ENCODE measurements around the gene ZMYND15. TPM values are rescaled to one million over a fixed set of nuclear protein-coding genes. Genes with fewer than 3 reads are reported as not detected.

ZMYND15 gene
- total and polyA plus RNA-seq, 2 of the 13 experiments (the other 11 are each of a cell fraction or from before 2014, with no cell fraction given): 0.24 to 2.7 TPM

DNA sequence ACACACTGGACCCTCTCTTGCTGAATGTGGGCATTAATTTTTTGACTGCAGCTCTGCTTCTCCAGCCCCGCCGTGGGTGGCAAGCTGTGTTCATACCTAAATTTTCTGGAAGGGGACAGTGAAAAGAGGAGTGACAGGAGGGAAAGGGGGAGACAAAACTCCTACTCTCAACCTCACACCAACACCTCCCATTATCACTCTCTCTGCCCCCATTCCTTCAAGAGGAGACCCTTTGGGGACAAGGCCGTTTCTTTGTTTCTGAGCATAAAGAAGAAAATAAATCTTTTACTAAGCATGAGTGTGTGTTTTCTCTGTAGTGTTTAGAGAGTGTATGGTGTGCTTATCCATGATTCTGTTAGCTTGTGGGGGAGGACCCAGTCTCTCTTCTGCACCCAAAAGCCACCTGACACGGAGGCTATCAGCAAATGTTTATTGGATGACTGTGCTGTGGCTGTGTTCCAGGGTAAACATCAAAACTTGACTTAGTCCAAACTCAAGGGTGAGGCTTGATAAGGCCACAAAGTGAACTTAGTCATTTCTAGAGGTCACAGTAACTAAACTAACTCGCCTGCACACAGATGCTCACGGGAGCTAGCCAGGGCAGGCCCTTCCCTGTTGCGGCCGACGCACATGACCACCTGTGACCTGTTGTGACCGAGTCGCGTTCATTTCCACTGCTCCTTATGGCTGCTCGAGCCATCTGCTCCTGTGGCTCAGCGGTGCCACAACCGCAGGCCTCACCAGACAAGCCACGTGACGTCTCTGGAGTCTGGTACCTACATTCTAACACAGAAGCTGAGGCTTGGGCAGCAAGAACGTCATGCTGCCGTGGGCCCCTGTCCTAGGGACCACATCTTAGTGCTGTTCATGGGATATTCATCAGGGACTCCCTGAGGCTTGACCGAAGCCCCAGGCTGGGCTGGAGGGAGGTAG lies 18.2 kb upstream of the ZMYND15 start (continued):
- 0 out of 2 replicates have a peak, but pooled peaks have one; percentile 10 for TF ChIP-seq ZNF543 (CRISPR knock-in tag; IDR thresholded peaks at IDR 0.05)
- no peak for TF ChIP-seq KAT7 (CRISPR knock-in tag; IDR thresholded peaks at IDR 0.05; ENCODE audit: borderline replicate concordance)
- TF ChIP-seq, protein P1, sequence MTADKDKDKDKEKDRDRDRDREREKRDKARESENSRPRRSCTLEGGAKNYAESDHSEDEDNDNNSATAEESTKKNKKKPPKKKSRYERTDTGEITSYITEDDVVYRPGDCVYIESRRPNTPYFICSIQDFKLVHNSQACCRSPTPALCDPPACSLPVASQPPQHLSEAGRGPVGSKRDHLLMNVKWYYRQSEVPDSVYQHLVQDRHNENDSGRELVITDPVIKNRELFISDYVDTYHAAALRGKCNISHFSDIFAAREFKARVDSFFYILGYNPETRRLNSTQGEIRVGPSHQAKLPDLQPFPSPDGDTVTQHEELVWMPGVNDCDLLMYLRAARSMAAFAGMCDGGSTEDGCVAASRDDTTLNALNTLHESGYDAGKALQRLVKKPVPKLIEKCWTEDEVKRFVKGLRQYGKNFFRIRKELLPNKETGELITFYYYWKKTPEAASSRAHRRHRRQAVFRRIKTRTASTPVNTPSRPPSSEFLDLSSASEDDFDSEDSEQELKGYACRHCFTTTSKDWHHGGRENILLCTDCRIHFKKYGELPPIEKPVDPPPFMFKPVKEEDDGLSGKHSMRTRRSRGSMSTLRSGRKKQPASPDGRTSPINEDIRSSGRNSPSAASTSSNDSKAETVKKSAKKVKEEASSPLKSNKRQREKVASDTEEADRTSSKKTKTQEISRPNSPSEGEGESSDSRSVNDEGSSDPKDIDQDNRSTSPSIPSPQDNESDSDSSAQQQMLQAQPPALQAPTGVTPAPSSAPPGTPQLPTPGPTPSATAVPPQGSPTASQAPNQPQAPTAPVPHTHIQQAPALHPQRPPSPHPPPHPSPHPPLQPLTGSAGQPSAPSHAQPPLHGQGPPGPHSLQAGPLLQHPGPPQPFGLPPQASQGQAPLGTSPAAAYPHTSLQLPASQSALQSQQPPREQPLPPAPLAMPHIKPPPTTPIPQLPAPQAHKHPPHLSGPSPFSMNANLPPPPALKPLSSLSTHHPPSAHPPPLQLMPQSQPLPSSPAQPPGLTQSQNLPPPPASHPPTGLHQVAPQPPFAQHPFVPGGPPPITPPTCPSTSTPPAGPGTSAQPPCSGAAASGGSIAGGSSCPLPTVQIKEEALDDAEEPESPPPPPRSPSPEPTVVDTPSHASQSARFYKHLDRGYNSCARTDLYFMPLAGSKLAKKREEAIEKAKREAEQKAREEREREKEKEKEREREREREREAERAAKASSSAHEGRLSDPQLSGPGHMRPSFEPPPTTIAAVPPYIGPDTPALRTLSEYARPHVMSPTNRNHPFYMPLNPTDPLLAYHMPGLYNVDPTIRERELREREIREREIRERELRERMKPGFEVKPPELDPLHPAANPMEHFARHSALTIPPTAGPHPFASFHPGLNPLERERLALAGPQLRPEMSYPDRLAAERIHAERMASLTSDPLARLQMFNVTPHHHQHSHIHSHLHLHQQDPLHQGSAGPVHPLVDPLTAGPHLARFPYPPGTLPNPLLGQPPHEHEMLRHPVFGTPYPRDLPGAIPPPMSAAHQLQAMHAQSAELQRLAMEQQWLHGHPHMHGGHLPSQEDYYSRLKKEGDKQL (CRISPR knock-in tag; IDR thresholded peaks at IDR 0.05; ENCODE audit: low read depth): peak; percentile 70; the same call in 1 of the 2 replicates
- TF ChIP-seq ZNF337 (CRISPR knock-in tag; IDR thresholded peaks at IDR 0.05; ENCODE audit: borderline replicate concordance, low read depth): no peak
- TF ChIP-seq ZNF629 (CRISPR knock-in tag; conservative IDR thresholded peaks at IDR 0.05): no peak
- no peak for TF ChIP-seq GZF1 (CRISPR knock-in tag; IDR thresholded peaks at IDR 0.05)
- TF ChIP-seq YEATS2 (CRISPR knock-in tag; IDR thresholded peaks at IDR 0.05; ENCODE audit: borderline replicate concordance): peak; percentile 33; the same call in 1 of the 2 replicates
- TF ChIP-seq HOXA3 (CRISPR knock-in tag; IDR thresholded peaks at IDR 0.05): peak; percentile 69
- 0 out of 2 replicates have a peak, but pooled peaks have one; percentile 74 for TF ChIP-seq SIX4 (CRISPR knock-in tag; IDR thresholded peaks at IDR 0.05)
- TF ChIP-seq, protein P2, sequence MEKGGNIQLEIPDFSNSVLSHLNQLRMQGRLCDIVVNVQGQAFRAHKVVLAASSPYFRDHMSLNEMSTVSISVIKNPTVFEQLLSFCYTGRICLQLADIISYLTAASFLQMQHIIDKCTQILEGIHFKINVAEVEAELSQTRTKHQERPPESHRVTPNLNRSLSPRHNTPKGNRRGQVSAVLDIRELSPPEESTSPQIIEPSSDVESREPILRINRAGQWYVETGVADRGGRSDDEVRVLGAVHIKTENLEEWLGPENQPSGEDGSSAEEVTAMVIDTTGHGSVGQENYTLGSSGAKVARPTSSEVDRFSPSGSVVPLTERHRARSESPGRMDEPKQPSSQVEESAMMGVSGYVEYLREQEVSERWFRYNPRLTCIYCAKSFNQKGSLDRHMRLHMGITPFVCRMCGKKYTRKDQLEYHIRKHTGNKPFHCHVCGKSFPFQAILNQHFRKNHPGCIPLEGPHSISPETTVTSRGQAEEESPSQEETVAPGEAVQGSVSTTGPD (CRISPR knock-in tag; IDR thresholded peaks at IDR 0.05): no peak
- no peak for TF ChIP-seq GLI4 (CRISPR knock-in tag; IDR thresholded peaks at IDR 0.05; ENCODE audit: borderline replicate concordance)
- TF ChIP-seq ZNF292 (CRISPR knock-in tag; IDR thresholded peaks at IDR 0.05; ENCODE audit: borderline replicate concordance, low read depth): no peak
- peak; percentile 88 for TF ChIP-seq SAP130 (CRISPR knock-in tag; IDR thresholded peaks at IDR 0.05; ENCODE audit: low read depth)
- TF ChIP-seq RFX3 (CRISPR knock-in tag; IDR thresholded peaks at IDR 0.05): no peak
- no peak for TF ChIP-seq ZNF530 (CRISPR knock-in tag; IDR thresholded peaks at IDR 0.05; ENCODE audit: low read depth)
- TF ChIP-seq ATM (IDR thresholded peaks at IDR 0.05; ENCODE audit: borderline replicate concordance): no peak
- TF ChIP-seq ZSCAN21 (CRISPR knock-in tag; IDR thresholded peaks at IDR 0.05; ENCODE audit: borderline replicate concordance): peak; percentile 94
- no peak for TF ChIP-seq MTA3 (CRISPR knock-in tag; IDR thresholded peaks at IDR 0.05)
- no peak for TF ChIP-seq ZNF136 (CRISPR knock-in tag; IDR thresholded peaks at IDR 0.05; ENCODE audit: low read depth)
- no peak for TF ChIP-seq ZNF781 (CRISPR knock-in tag; IDR thresholded peaks at IDR 0.05; ENCODE audit: borderline replicate concordance, not compliant biosample characterization)
- TF ChIP-seq ZNF260 (CRISPR knock-in tag; IDR thresholded peaks at IDR 0.05; ENCODE audit: borderline replicate concordance, low read depth): no peak
- no peak for TF ChIP-seq ZNF33A (CRISPR knock-in tag; IDR thresholded peaks at IDR 0.05; ENCODE audit: borderline replicate concordance)
- peak; percentile 88; the same call in 1 of the 2 replicates for TF ChIP-seq KDM2A (CRISPR knock-in tag; IDR thresholded peaks at IDR 0.05; ENCODE audit: borderline replicate concordance, low read depth)
- TF ChIP-seq NFATC3 (CRISPR knock-in tag; IDR thresholded peaks at IDR 0.05): no peak
